HG03196 (cell line): Measurements from ENCODE around the gene EHD4.

Source experiments
- ATAC-seq: cut with Tn5 transposase; IDR thresholded peaks from one replicate; pipeline ENCODE4 v1.9.1; 2021; ENCODE audit not compliant: unreplicated experiment

The EHD4 gene

DNA sequence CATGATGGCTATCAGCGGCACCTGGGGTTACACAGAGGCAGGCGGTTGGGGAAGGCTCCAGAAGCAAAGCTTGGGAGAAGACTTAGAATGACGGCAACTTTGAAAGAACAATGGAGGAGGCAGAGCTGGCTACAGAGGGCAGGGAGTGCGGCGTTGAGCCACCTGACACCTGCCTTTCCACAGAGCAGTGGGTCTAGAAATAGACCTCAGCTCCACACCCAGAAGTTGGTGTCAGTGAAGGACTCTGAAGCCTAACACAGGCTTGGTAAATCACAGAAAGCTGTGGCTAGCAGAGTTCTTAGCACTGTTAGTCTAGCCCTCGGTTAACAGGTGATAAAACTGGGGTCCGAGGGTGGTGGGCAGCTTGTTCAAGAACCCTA, 23.1 kb upstream of the EHD4 start:
- ATAC-seq: no peak

DNA sequence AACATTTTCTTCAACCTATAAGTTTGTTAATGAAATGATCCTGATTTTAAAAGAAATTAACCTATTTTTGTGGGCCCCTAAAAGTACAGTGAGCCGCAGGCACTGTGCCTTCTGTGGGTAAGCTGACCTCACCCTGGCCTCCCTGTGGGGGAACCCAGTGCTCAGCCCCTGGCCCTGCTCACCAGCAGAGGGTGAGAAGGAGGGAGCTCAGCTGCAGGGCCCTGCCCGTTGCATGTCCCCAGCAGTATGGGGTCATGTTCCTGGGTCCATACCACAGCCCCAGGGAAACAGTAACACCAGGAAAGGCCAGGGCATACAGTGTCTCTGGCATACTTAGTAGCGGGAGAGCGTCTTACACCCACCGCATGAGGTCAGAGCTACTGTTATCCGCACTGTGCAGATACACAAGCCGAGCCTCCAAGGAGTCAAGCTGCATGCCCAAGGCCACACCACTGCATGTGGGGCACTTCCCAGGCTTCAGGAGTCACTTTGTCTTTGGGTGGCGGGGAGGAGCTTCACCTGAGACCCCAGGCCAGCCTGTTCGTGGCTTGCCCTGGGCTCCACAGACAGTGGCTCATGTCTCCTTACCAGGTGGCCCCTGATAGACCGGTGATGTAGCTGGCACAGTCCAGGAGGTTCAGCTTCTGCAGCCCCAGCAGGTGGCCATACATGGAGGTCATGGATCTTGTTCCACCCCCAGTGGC, 22.6 kb upstream of the EHD4 start:
- ATAC-seq: no peak

DNA sequence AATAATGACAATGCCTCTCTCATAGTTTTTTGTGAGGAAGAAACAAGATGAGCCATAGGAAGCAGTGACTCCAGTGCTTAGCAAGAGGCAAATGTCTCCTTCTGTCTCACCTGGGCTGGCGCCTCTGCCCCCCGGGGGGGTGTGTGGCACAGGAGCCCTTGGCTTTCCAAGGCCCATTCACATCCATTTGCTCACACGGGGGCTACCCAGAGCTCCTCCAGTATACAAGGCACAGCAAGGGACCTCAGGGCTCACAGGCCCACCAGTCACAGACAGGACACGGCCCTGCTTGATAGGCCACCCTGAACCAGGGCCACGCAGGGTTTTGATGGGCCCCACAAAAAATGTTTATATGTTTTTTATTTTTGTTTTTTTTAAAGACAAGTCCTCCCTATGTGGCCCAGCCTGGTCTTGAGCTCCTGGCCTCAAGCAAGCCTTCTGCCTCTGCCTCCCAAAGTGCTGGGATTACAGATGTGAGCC, 21.9 kb upstream of the EHD4 start:
- ATAC-seq: no peak

DNA sequence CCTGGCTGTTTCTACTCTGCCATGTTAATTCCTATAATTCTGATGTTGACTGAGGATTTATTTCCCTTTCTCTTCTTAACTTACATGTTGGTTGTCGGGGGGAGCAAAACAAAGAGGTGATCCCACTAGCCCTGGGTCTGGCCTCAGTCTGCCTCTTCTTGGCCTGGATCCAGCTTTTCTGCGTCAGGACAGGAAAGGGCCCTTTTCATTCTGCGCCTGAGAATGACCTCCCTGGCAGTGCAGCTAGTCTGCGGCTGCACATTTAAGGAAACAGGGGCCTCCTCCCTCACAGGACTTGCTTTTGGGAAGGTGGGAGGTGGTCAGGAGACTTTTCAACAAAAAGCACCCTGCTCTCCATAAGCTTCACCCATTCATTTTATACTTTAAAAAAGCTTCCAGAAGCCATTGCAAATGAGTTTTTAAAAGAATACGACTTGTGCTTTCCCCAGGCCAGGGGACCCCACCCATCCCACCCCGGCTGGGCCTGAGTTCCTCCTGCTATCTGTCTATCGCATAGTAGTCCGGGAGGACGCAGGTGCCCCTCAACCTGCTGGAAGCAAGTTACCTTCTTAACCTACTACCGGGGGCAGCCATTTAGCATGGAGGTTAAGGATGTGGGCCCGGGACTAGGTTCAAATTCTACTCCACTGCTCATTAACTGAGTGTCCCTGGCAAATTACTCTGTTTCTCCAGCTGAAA, 21.3 kb upstream of the EHD4 start:
- no peak for ATAC-seq

DNA sequence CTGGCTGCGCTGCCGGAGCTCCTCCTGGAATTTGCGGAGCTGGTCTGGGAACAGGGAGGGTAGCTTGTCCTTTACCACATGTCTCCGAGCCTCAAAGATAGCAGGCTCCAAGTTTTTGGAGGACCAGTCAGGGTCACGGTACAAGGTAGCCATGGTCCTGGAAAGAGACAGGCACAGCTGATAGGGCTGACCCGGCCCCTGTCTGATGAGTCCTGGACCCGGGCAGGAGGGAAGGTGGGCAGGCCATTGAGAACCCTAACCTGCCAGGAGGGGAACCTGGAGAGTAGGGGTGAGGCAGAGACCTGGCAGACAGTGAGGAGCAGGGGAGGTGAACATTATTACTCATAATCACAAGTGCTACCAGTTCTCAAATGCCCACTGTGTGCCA, 20.4 kb upstream of the EHD4 start:
- no peak for ATAC-seq

DNA sequence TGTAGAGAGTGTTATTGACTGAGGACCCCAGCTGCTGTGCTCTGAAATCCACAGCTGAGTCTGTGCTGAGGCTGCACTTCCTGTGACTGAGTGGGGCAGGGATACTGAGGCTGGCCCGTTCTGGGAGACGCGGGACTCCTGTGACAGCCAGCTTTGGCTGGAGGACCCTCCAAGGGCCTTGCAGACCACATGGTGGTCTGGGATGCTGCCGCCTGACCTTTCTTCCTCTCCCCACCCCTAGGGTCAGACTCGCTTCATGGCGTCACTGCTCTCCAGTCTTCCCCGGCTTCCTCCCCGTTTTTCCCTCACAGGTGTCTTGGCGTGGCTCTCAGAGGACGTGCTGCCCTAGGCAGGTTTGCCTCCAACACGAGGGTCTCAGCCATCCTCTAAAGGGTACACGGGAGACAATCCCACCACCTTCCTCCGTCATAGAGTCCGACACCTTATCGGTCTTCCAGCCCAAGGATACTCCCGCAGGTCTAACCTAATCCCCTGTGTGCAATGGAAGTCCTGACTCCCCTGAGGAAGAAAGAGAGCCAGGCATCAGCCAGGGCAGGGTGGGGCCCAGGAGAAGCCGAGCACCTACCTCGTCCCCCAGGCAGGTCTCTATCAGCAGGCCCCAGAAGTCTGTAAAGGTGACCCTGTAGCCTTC, 19.9 kb upstream of the EHD4 start:
- no peak for ATAC-seq

DNA sequence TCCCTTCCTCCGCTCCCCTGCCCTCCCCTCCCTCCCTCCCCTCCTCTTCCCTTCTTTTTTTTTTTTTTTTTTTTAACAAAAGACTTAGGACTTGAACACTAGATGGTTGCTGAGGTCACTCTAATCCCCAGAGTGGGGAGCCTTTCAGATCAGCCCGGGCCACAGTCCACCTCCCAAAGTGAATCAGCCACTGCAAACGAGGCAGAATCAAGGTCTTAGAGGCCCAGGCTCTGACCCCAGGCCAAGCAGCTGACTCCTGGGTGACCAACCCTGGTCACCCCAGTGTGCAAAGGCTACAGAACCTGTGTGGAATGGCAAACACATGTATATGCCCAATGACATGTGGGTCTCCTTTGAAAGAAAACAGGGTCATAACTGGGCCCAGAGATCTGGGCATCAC, 18.3 kb upstream of the EHD4 start:
- ATAC-seq: no peak

DNA sequence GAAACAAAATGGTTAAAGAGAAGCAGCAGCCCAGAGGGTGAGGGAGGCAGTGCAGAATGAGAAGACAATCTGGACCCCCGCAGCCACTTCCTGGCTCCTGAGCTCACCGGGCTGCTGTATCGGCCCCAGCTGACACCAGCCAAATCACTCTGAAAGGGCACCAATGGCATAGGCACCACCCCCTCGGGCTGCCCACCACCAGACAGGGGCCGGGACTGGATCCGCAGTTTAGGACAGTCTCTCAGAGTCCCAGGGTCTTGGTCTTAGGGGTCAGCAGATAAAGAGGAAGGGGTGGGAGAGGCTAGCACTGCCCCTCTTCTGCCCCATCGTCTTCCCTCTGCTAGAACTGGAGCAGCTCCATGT, 17.9 kb upstream of the EHD4 start:
- ATAC-seq: no peak

DNA sequence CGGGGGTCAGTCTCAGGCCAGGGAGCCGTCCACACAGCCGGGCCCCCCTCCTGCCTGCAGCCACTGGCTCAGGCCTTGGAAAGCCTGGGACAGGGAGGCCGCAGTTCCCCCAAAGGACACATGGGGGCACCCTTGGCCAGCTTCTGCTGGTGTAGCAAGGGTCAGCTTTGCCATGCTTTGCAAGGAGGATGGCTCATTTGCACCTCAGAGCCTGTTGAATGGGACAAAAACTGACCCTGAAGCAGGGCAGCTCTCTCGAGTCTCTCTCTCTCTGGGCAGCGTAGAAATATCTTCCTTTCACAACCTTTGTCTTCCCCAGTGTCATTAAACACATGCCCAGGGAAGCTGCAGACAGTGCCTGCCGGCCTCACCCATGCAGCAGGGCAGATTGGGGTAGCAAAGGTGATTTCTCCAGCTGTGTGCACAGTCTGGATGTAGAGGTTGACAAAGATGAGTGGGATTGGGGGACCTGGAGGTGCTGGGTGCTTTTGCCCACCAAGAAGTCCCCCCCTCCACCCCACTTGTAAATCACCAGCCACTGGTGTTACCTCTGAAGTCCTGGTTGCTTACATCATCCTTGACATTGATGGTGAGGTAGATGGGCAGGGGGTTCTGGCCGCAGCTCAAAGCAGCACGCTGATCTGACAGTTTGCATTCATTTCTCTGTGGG, 17.4 kb upstream of the EHD4 start:
- ATAC-seq: no peak

DNA sequence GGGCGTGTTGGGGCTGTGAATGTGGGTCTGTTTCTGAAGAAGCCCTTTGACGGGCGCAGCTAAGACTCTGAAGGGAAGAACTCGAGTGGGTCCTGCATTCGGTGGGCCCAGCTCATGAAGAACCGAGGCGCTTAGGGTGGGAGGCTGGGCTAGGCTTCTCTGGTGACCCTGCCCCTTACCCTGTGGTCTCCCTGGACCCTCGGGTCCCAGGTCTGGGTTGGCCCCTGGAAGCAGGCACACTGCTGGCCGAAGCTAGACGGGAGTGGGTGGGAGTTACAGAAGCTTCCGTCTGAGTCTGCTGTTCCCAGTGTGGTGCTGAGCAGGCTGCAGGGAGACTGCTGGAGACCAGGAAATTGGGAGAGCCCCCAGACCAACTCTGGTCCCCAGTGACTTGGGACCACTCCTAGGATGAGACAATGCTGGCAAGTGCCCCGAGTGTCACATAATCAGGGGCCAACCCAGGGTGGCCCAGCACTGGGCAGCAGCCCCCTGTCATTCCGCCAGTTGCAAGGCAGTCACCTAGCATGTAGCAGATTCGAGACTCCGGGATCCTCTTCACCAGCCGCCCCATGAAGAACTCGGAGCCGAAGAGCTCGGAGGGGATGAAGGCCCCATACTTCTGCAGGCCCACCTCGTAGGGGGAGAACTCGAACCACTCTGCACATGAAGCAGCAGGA, 16.7 kb upstream of the EHD4 start:
- ATAC-seq: no peak

DNA sequence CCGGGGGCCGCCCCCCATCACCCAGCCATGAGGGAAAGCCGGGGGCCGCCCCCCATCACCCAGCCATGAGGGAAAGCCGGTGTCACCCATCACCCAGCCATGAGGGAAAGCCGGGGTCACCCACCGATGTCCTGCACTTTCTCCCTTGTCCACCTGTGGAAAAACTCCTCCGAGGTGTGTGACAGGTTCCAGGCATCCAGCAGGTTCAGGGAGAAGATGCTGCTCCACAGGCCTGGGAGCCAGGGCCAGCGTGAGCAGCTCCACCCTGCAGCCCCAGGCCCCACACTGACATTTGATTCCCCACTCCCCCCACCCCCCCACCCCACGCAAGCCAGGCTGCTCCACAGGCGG, 15.5 kb upstream of the EHD4 start:
- no peak for ATAC-seq

DNA sequence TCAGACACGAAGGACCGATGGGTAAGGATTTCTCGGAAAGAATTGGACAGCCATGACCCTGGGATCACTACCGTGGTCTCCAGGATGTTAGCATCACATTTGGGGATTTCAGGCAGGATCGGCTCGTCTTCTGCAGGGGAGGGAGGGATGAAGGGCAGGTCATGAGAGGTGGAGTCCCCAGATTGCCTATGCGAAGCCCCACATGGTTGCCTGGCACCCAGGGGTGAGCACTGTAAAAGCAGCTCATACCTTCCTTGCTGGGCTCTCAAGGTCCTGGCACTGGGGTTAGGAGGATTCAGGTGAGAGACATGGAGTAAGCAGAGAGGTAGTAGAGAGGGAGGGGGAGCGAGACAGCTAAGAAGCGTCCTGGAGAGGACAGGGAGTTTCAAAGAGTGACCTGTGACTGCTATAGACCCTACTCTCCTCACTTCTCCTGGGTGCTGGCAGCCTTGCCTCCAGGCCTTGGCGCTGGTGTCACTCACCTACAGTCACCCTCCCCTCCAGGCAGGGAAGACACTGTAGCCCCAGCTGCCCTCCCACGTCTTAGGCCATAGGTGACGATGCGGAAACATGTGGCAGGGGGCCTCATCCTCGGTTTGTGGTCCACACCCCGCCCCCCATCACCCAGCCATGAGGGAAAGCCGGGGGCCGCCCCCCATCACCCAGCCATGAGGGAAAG, 15.0 kb upstream of the EHD4 start:
- no peak for ATAC-seq

DNA sequence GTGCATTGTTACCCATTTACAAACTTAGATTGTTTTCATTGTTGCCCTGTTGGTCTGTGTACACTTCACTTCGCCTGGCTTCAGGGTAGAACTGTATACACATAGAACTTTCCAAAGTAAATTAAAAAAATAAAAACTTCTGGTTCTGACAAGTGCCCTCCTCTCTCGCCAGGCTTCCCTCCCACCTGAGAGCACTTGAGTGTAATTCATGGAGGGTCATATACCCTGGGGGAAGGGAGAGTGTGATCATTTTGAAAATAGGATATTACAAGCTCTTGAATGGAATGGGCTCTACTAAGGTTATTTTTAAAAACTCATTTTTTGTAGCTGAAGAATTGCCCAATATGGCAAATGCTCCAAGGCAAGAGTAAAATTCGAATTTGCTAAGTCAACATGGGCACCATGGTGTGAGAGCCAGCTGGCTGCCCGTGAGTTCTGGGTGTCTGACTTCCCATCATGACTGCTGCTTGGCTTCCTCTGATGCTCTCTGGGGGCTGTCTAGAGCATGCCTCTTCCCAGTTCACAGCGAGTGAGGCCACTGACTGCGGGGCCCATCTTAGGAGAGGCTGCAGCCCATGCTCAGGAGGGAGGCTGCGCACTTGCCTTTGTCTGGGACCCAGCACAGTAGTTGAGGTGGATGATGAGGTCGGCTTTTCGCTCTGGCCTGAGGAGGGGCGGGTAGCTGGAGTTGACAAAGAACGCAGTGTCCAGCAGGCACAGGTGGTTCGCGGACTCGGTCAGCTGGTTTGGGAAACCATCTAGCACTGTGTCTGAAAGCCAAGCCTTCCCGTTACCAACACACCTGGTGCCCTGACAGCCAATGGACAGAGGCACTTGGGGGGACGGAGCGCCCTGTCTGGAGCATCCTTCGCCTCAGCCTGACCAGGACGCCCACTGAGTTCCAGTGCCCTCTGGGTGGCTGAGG, 13.1 kb upstream of the EHD4 start:
- no peak for ATAC-seq

DNA sequence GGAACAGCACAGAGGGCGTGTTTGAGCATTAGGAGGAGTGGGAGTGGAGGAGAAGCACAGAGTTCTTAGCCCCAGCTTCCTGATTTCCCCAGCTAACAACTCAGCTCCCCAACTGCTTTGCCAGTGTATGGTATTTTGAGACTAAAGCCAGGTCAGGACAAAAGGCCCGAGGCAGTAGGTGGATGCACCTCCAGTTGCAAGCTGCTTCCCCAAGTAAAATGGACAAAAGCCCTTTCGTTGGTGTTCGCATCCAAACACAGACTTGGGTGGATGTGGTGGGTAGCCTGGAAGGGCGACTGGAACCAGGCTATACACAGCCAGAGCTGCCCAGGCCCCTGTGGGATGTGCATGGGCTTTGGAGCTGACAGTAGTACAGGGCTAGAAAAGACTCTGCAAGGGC, 12.3 kb upstream of the EHD4 start:
- ATAC-seq: no peak

DNA sequence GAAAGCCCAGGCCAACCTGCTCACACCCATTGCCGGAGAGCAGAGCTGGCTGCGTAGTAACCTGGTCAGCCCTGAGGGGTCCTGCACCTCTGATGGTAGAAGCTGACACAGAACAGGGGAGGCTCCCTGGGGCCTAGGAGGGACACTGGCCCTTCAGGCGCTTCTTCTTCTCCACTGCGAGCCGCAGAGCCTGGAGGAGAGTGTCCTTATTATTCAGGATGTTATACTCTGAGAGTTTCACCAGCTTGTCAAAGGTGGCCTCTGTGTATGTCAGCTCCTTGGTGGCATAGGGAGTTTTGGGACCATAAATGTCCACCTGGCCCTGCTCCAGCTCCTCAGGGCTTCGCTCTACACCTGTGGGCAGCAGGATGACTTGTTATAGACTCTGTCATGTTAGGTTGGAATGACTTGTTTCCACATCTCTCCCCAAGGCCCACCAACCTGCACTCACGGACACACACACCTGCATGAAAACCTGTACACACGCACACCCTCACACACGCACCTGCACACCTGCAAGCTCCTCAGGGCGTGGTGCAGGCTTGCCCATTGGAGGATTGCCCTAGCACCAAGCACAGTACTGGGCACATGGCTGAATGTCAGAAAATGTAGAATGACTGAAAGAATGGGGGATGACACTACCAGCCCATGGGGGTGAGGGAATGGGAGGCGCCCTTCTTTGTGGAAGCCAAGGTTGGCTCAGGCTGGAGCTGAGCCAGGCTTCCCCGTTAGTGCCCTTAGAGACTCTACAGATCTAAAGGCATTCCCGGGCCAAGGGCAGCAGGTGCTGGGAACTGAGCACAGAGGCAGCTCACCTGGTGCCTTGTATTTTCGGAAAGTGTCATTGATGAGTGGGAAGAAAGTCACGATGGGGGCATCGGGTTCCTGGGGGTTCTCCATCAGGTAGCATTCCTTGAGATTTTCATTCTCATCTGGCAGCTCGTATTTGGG, 11.5 kb upstream of the EHD4 start:
- ATAC-seq: no peak

DNA sequence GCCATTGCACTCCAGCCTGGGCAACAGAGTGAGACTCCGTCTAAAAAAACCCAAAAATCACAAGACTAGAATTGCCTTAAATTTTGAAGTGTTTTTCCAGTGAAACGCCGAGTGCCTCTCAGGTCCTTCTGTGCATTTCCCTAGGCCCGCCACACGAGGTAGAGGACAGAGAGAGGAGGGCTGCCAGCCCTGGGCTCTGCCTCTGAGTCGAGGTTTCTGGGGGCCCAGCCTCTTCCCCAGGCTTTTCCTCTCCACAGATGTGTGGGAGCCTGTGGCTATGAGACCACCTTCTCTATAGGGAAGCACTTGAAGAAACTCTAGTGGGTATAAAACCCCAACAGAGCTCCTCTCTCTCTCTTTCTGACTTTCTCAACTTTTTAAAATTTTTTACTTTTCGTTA, 10.9 kb upstream of the EHD4 start:
- ATAC-seq: no peak

DNA sequence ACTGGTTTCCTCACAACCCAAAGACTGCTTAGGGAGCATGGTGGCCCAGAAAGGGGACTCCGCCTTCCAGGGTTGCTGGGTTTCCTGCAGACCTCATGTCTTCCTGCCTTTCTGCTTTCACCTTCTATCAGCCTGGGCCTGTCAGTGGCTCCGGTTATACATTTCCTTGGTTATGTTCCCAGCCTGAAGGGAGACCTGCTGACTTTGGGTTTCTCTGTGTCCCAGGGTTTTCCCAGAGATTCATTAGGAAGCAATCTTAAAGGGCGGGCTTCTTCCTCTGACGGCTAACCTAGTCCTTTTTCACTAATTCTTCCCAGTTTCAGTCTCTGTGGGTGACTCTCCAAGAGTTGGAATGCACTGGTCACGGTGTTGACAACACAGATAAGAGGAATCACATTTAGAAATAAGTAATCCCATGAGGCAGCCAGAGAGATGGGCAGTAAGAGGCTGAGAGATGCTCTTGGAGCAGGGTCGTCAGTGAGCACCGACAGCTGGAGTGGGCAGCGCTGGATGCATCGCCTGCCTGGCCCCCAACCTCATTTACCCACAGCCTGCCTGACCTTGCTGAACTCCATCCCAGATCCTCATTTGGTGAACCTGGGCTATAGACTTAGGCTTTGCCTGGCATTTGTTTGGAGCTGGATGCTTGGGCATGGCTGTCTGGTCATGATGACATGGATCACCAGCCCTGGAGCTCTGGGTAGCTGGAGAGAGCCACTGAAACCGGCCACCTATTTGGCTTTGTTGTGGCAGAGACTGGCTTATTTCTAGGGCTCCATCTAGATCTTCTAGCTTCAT, 10.0 kb upstream of the EHD4 start:
- no peak for ATAC-seq
